Measurements from ENCODE around the gene NACC1. TPM values are rescaled to one million over a fixed set of nuclear protein-coding genes. Genes with fewer than 3 reads are reported as not detected.

The NACC1 gene
- total and polyA plus RNA-seq, 2 of the 13 experiments (the other 11 are each of a cell fraction or from before 2014, with no cell fraction given) = 31.8 to 42.3 TPM

DNA sequence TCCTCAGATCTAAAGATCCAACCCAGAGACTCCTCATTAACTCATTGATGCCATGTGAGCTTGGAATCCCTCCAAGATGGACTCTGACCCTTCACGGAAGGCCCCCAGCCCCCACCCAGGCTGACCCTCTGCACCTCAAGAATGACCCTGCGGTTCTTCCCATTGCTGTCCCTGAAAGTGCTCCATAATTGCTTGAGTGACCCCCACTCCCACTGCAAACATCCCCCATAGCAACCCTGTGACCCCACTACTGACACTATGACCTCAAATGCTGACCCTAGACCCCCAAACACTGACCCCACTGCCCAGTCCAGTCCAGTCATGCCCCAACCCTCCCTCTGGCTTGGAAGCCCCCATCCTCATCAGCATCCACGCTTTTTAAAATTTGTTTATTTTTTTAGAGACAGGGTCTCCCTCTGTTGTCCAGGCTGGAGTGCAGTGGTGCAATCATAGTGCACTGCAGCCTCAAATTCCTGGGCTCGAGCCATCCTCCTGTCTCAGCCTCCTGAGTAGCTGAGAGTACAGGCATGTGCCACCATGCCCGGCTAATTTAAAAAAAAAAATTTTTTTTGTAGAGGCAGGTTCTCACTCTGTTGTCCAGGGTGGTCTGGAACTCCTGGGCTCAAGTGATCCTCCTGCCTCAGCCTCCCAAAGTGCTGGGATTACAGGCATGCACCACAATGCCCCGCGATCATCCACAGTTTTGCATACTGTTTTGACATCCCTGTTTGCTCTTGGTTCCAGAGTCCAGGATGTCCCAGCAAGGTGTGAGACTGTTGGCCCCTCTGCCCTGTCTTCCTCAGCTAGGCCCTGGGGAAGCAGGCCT is 16.3 kb upstream of the NACC1 start (continued):
- TF ChIP-seq CCAR2 (optimal IDR thresholded peaks at IDR 0.05; ENCODE audit: low read depth, low read length) (no peak), GFI1 (CRISPR knock-in tag; IDR thresholded peaks at IDR 0.05; ENCODE audit: borderline replicate concordance) (0 out of 2 replicates have a peak, but pooled peaks have one; percentile 44), ZNF10 (CRISPR knock-in tag; IDR thresholded peaks at IDR 0.05; ENCODE audit: borderline replicate concordance, low read depth) (no peak), KMT2A (CRISPR knock-in tag; IDR thresholded peaks at IDR 0.05) (no peak), BORCS8-MEF2B (CRISPR knock-in tag; IDR thresholded peaks at IDR 0.05) (no peak), ZFP37 (CRISPR knock-in tag; IDR thresholded peaks at IDR 0.05; ENCODE audit: borderline replicate concordance) (no peak), ZNF614 (CRISPR knock-in tag; IDR thresholded peaks at IDR 0.05; ENCODE audit: borderline replicate concordance) (no peak), NFIB (CRISPR knock-in tag; IDR thresholded peaks at IDR 0.05; ENCODE audit: borderline replicate concordance) (no peak), SAP130 (CRISPR knock-in tag; IDR thresholded peaks at IDR 0.05; ENCODE audit: low read depth) (peak; percentile 66; the same call in 1 of the 2 replicates), ZNF282 (IDR thresholded peaks at IDR 0.05; ENCODE audit: partially characterized antibody) (no peak), TP53 (CRISPR knock-in tag; conservative IDR thresholded peaks at IDR 0.05) (no peak), ZFP82 (CRISPR knock-in tag; IDR thresholded peaks at IDR 0.05; ENCODE audit: borderline replicate concordance) (no peak), ZFP90 (CRISPR knock-in tag; IDR thresholded peaks at IDR 0.05; ENCODE audit: borderline replicate concordance) (no peak), SMC3 (IDR thresholded peaks at IDR 0.05; ENCODE audit: low read length) (no peak), KDM2A (CRISPR knock-in tag; IDR thresholded peaks at IDR 0.05; ENCODE audit: borderline replicate concordance, low read depth) (no peak), MAF1 (CRISPR knock-in tag; IDR thresholded peaks at IDR 0.05; ENCODE audit: borderline replicate concordance) (no peak)
- TF ChIP-seq, protein P1, sequence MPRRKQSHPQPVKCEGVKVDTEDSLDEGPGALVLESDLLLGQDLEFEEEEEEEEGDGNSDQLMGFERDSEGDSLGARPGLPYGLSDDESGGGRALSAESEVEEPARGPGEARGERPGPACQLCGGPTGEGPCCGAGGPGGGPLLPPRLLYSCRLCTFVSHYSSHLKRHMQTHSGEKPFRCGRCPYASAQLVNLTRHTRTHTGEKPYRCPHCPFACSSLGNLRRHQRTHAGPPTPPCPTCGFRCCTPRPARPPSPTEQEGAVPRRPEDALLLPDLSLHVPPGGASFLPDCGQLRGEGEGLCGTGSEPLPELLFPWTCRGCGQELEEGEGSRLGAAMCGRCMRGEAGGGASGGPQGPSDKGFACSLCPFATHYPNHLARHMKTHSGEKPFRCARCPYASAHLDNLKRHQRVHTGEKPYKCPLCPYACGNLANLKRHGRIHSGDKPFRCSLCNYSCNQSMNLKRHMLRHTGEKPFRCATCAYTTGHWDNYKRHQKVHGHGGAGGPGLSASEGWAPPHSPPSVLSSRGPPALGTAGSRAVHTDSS (CRISPR knock-in tag; conservative IDR thresholded peaks at IDR 0.05) = no peak
- TF ChIP-seq, protein P2, sequence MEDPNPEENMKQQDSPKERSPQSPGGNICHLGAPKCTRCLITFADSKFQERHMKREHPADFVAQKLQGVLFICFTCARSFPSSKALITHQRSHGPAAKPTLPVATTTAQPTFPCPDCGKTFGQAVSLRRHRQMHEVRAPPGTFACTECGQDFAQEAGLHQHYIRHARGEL (CRISPR knock-in tag; IDR thresholded peaks at IDR 0.05) = no peak
- TF ChIP-seq, protein P3, sequence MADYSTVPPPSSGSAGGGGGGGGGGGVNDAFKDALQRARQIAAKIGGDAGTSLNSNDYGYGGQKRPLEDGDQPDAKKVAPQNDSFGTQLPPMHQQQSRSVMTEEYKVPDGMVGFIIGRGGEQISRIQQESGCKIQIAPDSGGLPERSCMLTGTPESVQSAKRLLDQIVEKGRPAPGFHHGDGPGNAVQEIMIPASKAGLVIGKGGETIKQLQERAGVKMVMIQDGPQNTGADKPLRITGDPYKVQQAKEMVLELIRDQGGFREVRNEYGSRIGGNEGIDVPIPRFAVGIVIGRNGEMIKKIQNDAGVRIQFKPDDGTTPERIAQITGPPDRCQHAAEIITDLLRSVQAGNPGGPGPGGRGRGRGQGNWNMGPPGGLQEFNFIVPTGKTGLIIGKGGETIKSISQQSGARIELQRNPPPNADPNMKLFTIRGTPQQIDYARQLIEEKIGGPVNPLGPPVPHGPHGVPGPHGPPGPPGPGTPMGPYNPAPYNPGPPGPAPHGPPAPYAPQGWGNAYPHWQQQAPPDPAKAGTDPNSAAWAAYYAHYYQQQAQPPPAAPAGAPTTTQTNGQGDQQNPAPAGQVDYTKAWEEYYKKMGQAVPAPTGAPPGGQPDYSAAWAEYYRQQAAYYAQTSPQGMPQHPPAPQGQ (CRISPR knock-in tag; IDR thresholded peaks at IDR 0.05; ENCODE audit: borderline replicate concordance) = no peak
- TF ChIP-seq, protein P4, sequence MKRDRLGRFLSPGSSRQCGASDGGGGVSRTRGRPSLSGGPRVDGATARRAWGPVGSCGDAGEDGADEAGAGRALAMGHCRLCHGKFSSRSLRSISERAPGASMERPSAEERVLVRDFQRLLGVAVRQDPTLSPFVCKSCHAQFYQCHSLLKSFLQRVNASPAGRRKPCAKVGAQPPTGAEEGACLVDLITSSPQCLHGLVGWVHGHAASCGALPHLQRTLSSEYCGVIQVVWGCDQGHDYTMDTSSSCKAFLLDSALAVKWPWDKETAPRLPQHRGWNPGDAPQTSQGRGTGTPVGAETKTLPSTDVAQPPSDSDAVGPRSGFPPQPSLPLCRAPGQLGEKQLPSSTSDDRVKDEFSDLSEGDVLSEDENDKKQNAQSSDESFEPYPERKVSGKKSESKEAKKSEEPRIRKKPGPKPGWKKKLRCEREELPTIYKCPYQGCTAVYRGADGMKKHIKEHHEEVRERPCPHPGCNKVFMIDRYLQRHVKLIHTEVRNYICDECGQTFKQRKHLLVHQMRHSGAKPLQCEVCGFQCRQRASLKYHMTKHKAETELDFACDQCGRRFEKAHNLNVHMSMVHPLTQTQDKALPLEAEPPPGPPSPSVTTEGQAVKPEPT (CRISPR knock-in tag; IDR thresholded peaks at IDR 0.05; ENCODE audit: low read depth) = no peak
- TF ChIP-seq, protein P5, sequence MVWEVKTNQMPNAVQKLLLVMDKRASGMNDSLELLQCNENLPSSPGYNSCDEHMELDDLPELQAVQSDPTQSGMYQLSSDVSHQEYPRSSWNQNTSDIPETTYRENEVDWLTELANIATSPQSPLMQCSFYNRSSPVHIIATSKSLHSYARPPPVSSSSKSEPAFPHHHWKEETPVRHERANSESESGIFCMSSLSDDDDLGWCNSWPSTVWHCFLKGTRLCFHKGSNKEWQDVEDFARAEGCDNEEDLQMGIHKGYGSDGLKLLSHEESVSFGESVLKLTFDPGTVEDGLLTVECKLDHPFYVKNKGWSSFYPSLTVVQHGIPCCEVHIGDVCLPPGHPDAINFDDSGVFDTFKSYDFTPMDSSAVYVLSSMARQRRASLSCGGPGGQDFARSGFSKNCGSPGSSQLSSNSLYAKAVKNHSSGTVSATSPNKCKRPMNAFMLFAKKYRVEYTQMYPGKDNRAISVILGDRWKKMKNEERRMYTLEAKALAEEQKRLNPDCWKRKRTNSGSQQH (CRISPR knock-in tag; IDR thresholded peaks at IDR 0.05; ENCODE audit: low read depth) = no peak

Data from HepG2 (cell line).